GM21390 (cell line): ENCODE measurements around the gene USP11.
"Not testable (repeated sequence)": the region's sequence is repeated elsewhere in the genome, so short reads cannot be mapped to it uniquely, and the experiment has no call there.

ENCODE experiments used
- ATAC-seq: cut with Tn5 transposase; IDR thresholded peaks from one replicate; pipeline ENCODE4 v1.9.1; 2021; ENCODE audit not compliant: unreplicated experiment

USP11 gene

GRCh38 chrX:47244676-47245075 is 11.9 kb downstream of the USP11 start:
- ATAC-seq: no peak

GRCh38 chrX:47245156-47245555 is 12.3 kb downstream of the USP11 start:
- ATAC-seq: no peak

- ATAC-seq: no peak
These were observed 14.6 kb downstream of the USP11 start for GRCh38 chrX:47247206-47247998.

GRCh38 chrX:47247999-47248320 is 15.2 kb downstream of the USP11 start:
- no peak for ATAC-seq

GRCh38 chrX:47248576-47248975 is 15.8 kb downstream of the USP11 start:
- ATAC-seq: no peak

- no peak for ATAC-seq
These were observed 17.2 kb downstream of the USP11 start for GRCh38 chrX:47250017-47250347.

GRCh38 chrX:47257620-47258019 is 24.8 kb downstream of the USP11 start:
- ATAC-seq: not testable (repeated sequence)

- no peak for ATAC-seq
These were observed 31.8 kb downstream of the USP11 start for GRCh38 chrX:47264483-47265173.

GRCh38 chrX:47266643-47267042 is 33.8 kb downstream of the USP11 start:
- no peak for ATAC-seq

- ATAC-seq: no peak
These were observed 39.2 kb downstream of the USP11 start for GRCh38 chrX:47272013-47272408.

- ATAC-seq: no peak
These were observed 40.4 kb downstream of the USP11 start for GRCh38 chrX:47273011-47273730.

- no peak for ATAC-seq
These were observed 45.9 kb downstream of the USP11 start for GRCh38 chrX:47278691-47279090.

GRCh38 chrX:47283015-47283771 is 50.4 kb downstream of the USP11 start:
- ATAC-seq: no peak

GRCh38 chrX:47284616-47285015 is 51.8 kb downstream of the USP11 start:
- ATAC-seq: not testable (repeated sequence)

- ATAC-seq: no peak
These were observed 53.1 kb downstream of the USP11 start for GRCh38 chrX:47285836-47286320.

- ATAC-seq: no peak
These were observed 60.3 kb downstream of the USP11 start for GRCh38 chrX:47293106-47293505.

GRCh38 chrX:47296766-47297365 is 64.1 kb downstream of the USP11 start:
- no peak for ATAC-seq

- ATAC-seq: no peak
These were observed 65.1 kb downstream of the USP11 start for GRCh38 chrX:47297874-47298273.
